GM23338 (cell line): ENCODE results near the gene RHOG. TPM values are rescaled to one million over a fixed set of nuclear protein-coding genes. Genes with fewer than 3 reads are reported as not detected.
A peak's percentile ranks its signal among the peaks of the same experiment; 100 is the strongest.

Experiments used
- ATAC-seq: fragments of 200-7000 bp; cut with Tn5 transposase; 3 replicates; pipeline ENCODE4 v1.9.1; 2020
- DNase-seq: peaks from one replicate; pipeline ENCODE4 v3.0.0-alpha.2; 2015; ENCODE audit warnings: low spot score
- H2AFZ ChIP-seq: fragments of 200-600 bp; sonication (generic); 2 replicates; pipeline ENCODE4 v1.8.0; 2016; ENCODE audit warnings: antibody characterized with exemption, mild to moderate bottlenecking, moderate library complexity
- H3F3A ChIP-seq: fragments of 200-600 bp; sonication (generic); replicated peaks from 2 replicates; pipeline ENCODE4 v1.8.0; 2017; ENCODE audit warnings: antibody characterized with exemption, mixed run types, low read depth
- H3K27ac ChIP-seq: fragments of 200-600 bp; sonication (generic); 2 replicates; pipeline ENCODE4 v1.6.1; 2016; ENCODE audit warnings: low read depth
- H3K27me3 ChIP-seq: fragments of 200-600 bp; sonication (generic); 2 replicates; pipeline ENCODE4 v1.8.0; 2016; ENCODE audit warnings: mild to moderate bottlenecking, mixed run types, moderate library complexity; ENCODE audit not compliant: insufficient read depth
- H3K36me3 ChIP-seq: fragments of 200-600 bp; sonication (generic); 2 replicates; pipeline ENCODE4 v1.8.0; 2016; ENCODE audit warnings: mild to moderate bottlenecking; ENCODE audit not compliant: insufficient read depth
- H3K4me1 ChIP-seq: fragments of 200-600 bp; sonication (generic); 2 replicates; pipeline ENCODE4 v1.8.0; 2016; ENCODE audit warnings: mild to moderate bottlenecking, moderate library complexity; ENCODE audit not compliant: insufficient read depth
- H3K4me2 ChIP-seq: fragments of 200-600 bp; sonication (generic); 2 replicates; pipeline ENCODE4 v1.7.1; 2017; ENCODE audit warnings: mixed run types
- H3K4me3 ChIP-seq: fragments of 200-600 bp; sonication (generic); 2 replicates; pipeline ENCODE4 v1.6.1; 2016; ENCODE audit warnings: mixed run types
- H3K79me2 ChIP-seq: fragments of 200-600 bp; sonication (generic); replicated peaks from 2 replicates; pipeline ENCODE4 v1.8.0; 2017; ENCODE audit warnings: mild to moderate bottlenecking; ENCODE audit not compliant: insufficient read depth
- H3K9me2 ChIP-seq: fragments of 200-600 bp; sonication (generic); 2 replicates; pipeline ENCODE4 v1.8.0; 2017; ENCODE audit not compliant: insufficient read depth
- H4K20me1 ChIP-seq: fragments of 200-600 bp; sonication (generic); replicated peaks from 2 replicates; pipeline ENCODE4 v1.8.0; 2017; ENCODE audit warnings: mild to moderate bottlenecking; ENCODE audit not compliant: insufficient read depth
- H3K27ac Mint-ChIP-seq: 2 replicates; pipeline ENCODE4 v1.8.0; 2020; ENCODE audit warnings: inconsistent platforms, mild to moderate bottlenecking, moderate library complexity, mixed read lengths
- H3K27me3 Mint-ChIP-seq: 3 replicates; pipeline ENCODE4 v1.8.0; 2022; ENCODE audit warnings: low read depth, mild to moderate bottlenecking, moderate library complexity, mixed read lengths, inconsistent platforms; ENCODE audit not compliant: insufficient read depth, poor library complexity
- H3K36me3 Mint-ChIP-seq: 3 replicates; pipeline ENCODE4 v1.8.0; 2021; ENCODE audit warnings: low read depth, mild to moderate bottlenecking, inconsistent platforms, moderate library complexity, mixed read lengths
- H3K4me1 Mint-ChIP-seq: 3 replicates; pipeline ENCODE4 v1.8.0; 2020; ENCODE audit warnings: mild to moderate bottlenecking, inconsistent platforms, mixed read lengths
- H3K4me3 Mint-ChIP-seq: 3 replicates; pipeline ENCODE4 v1.8.0; 2021; ENCODE audit warnings: moderate library complexity, mild to moderate bottlenecking, inconsistent platforms, mixed read lengths
- H3K9me3 Mint-ChIP-seq: 3 replicates; pipeline ENCODE4 v1.8.0; 2020; ENCODE audit warnings: moderate library complexity, mild to moderate bottlenecking, inconsistent platforms, mixed read lengths
- CREB1 ChIP-seq: fragments of 250-450 bp; sonication (Bioruptor Pico); IDR thresholded peaks from 2 replicates; pipeline ENCODE4 v1.5.0; 2020; ENCODE audit warnings: low read depth, mild to moderate bottlenecking, moderate library complexity
- EZH2phosphoT487 ChIP-seq: fragments of 200-600 bp; sonication (generic); IDR thresholded peaks from one replicate; pipeline ENCODE4 v1.8.1; 2018; ENCODE audit warnings: antibody characterized with exemption; ENCODE audit not compliant: unreplicated experiment
- JUNB ChIP-seq: IDR thresholded peaks from one replicate; pipeline ENCODE4 v1.6.1; 2016; ENCODE audit warnings: antibody characterized with exemption; ENCODE audit not compliant: unreplicated experiment
- polyA plus RNA-seq: library from polyadenylated mRNA; unstranded; fragments of >200 nt; fragmentation: Nextera tagmentation; extraction: Ambion mirVana; gene quantifications from 2 replicates; pipeline ENCODE4 v1.2.1, GENCODE V29; 2016
- total RNA-seq: library from RNA; depleted of rRNA; stranded (reverse); fragments of >200 nt; shearing (Covaris generic); gene quantifications from 2 replicates; pipeline ENCODE4 v1.2.3, GENCODE V29; 2014
- TF ChIP-seq, protein P1 (sequence below), 2 experiments: fragments of 200-600 bp in 1 of 2; sonication (generic) in 1 of 2; conservative IDR thresholded peaks; 2 replicates each; pipeline versions ENCODE4 v1.5.1 to v1.6.1; 2016 to 2017; ENCODE audit warnings: antibody characterized with exemption in 2 of 2, low read depth in 2 of 2, mild to moderate bottlenecking in 2 of 2, moderate library complexity in 1 of 2
- TF ChIP-seq, protein P2 (sequence below): fragments of 250-450 bp; sonication (Bioruptor Pico); IDR thresholded peaks from 2 replicates; pipeline ENCODE4 v1.5.0; 2020; ENCODE audit warnings: mild to moderate bottlenecking, moderate library complexity

RHOG gene
- total and polyA plus RNA-seq, 2 experiments from 2014 or later: 26.3 to 38.6 TPM

DNA sequence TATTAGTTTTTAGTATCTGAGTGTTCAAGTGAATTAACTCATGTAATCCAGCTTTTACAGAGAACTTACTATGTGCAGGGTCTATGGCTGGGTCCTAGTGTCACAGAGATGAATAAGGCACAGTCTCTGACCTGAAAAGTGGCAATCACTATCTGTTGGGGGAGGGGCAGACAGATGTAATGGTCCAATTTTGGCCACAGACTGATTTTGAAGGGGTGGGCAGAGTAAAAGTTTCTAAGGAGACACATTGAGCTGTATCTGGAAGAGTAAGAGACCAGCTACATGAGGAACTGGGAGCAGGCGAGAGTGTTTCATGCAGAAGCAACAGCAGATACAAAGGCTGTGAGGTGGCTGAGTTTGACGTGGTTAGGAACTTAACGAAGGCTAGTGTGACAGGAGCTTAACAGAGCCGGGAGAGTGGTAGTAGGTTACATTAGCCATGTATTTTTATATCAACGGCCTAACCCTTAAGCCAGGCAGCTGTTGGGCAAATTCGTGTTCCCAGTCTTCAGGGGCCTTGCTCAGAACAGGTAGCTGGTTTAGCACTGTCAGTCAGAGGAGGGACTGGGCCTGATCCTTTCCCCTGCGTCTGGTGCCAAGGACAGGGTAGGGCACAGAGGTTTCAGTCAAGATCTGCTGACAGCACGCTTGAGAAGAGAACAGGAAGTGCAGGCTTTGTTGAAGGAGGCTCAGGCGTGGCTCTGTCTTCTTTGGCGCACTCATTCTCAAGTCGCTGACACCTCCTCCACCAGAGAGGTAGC is 13.3 kb upstream of the RHOG start:
- ATAC-seq: peak; percentile 10
- H3K79me2 ChIP-seq: 0 out of 2 replicates have a peak, but pooled peaks cover 4% of the 10 kb centered on the region
- H3K9me2 ChIP-seq: no peaks in the 10 kb centered on the region
- H3K4me2 ChIP-seq: peak overlapping the region; percentile 91
- H3K27ac ChIP-seq: peak overlapping the region; percentile 47; the same call in 1 of the 2 replicates
- H3K27ac Mint-ChIP-seq: no peak overlapping the region
- no peaks in the 10 kb centered on the region; the same call in 2 of the 3 replicates for H3K36me3 Mint-ChIP-seq
- peaks cover 6% of the 10 kb centered on the region; the same call in 1 of the 2 replicates for H4K20me1 ChIP-seq
- H3K4me1 Mint-ChIP-seq: peaks cover 27% of the 10 kb centered on the region
- H3K4me3 Mint-ChIP-seq: peak overlapping the region; percentile 79
- no peaks in the 10 kb centered on the region for H3K36me3 ChIP-seq
- H3K27me3 ChIP-seq: peaks cover 19% of the 10 kb centered on the region
- H3K27me3 Mint-ChIP-seq: peaks cover 11% of the 10 kb centered on the region
- H3K4me3 ChIP-seq: peak overlapping the region; percentile 93
- peak overlapping the region; percentile 97 for H2AFZ ChIP-seq
- peaks cover 27% of the 10 kb centered on the region for H3K4me1 ChIP-seq
- no peaks in the 10 kb centered on the region for H3K9me3 Mint-ChIP-seq
- peaks cover 5% of the 10 kb centered on the region; the same call in 1 of the 2 replicates for H3F3A ChIP-seq
- TF ChIP-seq, protein P1, sequence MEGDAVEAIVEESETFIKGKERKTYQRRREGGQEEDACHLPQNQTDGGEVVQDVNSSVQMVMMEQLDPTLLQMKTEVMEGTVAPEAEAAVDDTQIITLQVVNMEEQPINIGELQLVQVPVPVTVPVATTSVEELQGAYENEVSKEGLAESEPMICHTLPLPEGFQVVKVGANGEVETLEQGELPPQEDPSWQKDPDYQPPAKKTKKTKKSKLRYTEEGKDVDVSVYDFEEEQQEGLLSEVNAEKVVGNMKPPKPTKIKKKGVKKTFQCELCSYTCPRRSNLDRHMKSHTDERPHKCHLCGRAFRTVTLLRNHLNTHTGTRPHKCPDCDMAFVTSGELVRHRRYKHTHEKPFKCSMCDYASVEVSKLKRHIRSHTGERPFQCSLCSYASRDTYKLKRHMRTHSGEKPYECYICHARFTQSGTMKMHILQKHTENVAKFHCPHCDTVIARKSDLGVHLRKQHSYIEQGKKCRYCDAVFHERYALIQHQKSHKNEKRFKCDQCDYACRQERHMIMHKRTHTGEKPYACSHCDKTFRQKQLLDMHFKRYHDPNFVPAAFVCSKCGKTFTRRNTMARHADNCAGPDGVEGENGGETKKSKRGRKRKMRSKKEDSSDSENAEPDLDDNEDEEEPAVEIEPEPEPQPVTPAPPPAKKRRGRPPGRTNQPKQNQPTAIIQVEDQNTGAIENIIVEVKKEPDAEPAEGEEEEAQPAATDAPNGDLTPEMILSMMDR (conservative IDR thresholded peaks at IDR 0.05; ENCODE audit: low read depth in 2 of 2): no peak
- TF ChIP-seq CREB1 (CRISPR knock-in tag): no peak
- TF ChIP-seq, protein P2, sequence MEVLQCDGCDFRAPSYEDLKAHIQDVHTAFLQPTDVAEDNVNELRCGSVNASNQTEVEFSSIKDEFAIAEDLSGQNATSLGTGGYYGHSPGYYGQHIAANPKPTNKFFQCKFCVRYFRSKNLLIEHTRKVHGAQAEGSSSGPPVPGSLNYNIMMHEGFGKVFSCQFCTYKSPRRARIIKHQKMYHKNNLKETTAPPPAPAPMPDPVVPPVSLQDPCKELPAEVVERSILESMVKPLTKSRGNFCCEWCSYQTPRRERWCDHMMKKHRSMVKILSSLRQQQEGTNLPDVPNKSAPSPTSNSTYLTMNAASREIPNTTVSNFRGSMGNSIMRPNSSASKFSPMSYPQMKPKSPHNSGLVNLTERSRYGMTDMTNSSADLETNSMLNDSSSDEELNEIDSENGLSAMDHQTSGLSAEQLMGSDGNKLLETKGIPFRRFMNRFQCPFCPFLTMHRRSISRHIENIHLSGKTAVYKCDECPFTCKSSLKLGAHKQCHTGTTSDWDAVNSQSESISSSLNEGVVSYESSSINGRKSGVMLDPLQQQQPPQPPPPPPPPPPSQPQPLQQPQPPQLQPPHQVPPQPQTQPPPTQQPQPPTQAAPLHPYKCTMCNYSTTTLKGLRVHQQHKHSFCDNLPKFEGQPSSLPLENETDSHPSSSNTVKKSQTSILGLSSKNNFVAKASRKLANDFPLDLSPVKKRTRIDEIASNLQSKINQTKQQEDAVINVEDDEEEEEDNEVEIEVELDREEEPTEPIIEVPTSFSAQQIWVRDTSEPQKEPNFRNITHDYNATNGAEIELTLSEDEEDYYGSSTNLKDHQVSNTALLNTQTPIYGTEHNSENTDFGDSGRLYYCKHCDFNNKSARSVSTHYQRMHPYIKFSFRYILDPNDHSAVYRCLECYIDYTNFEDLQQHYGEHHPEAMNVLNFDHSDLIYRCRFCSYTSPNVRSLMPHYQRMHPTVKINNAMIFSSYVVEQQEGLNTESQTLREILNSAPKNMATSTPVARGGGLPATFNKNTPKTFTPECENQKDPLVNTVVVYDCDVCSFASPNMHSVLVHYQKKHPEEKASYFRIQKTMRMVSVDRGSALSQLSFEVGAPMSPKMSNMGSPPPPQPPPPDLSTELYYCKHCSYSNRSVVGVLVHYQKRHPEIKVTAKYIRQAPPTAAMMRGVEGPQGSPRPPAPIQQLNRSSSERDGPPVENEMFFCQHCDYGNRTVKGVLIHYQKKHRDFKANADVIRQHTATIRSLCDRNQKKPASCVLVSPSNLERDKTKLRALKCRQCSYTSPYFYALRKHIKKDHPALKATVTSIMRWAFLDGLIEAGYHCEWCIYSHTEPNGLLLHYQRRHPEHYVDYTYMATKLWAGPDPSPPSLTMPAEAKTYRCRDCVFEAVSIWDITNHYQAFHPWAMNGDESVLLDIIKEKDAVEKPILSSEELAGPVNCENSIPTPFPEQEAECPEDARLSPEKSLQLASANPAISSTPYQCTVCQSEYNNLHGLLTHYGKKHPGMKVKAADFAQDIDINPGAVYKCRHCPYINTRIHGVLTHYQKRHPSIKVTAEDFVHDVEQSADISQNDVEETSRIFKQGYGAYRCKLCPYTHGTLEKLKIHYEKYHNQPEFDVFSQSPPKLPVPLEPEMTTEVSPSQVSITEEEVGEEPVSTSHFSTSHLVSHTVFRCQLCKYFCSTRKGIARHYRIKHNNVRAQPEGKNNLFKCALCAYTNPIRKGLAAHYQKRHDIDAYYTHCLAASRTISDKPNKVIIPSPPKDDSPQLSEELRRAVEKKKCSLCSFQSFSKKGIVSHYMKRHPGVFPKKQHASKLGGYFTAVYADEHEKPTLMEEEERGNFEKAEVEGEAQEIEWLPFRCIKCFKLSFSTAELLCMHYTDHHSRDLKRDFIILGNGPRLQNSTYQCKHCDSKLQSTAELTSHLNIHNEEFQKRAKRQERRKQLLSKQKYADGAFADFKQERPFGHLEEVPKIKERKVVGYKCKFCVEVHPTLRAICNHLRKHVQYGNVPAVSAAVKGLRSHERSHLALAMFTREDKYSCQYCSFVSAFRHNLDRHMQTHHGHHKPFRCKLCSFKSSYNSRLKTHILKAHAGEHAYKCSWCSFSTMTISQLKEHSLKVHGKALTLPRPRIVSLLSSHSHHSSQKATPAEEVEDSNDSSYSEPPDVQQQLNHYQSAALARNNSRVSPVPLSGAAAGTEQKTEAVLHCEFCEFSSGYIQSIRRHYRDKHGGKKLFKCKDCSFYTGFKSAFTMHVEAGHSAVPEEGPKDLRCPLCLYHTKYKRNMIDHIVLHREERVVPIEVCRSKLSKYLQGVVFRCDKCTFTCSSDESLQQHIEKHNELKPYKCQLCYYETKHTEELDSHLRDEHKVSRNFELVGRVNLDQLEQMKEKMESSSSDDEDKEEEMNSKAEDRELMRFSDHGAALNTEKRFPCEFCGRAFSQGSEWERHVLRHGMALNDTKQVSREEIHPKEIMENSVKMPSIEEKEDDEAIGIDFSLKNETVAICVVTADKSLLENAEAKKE (CRISPR knock-in tag): no peak
- no peak for TF ChIP-seq JUNB
- TF ChIP-seq EZH2phosphoT487: no peak
- DNase-seq: no peak
